Nephron progenitor cell (in vitro differentiated cells): ENCODE results near the gene SV2A.
A peak's percentile ranks its signal among the peaks of the same experiment; 100 is the strongest.
"Not testable (repeated sequence)": the region's sequence is repeated elsewhere in the genome, so short reads cannot be mapped to it uniquely, and the experiment has no call there.

ENCODE experiments used
- DNase-seq: peaks from one replicate; pipeline ENCODE4 v3.0.0; 2021
- H3K27ac Mint-ChIP-seq: 2 replicates; pipeline ENCODE4 v1.8.0; 2021; ENCODE audit warnings: mild to moderate bottlenecking, moderate library complexity, mixed read lengths
- H3K27me3 Mint-ChIP-seq: 2 replicates; pipeline ENCODE4 v1.8.0; 2021; ENCODE audit warnings: mild to moderate bottlenecking, low read depth, mixed read lengths; ENCODE audit not compliant: poor library complexity
- H3K36me3 Mint-ChIP-seq: 2 replicates; pipeline ENCODE4 v1.8.0; 2021; ENCODE audit warnings: low read depth, mixed read lengths
- H3K4me1 Mint-ChIP-seq: 2 replicates; pipeline ENCODE4 v1.8.0; 2021; ENCODE audit warnings: mixed read lengths
- H3K4me3 Mint-ChIP-seq: 2 replicates; pipeline ENCODE4 v1.8.0; 2021; ENCODE audit warnings: mild to moderate bottlenecking, moderate library complexity, mixed read lengths
- H3K9me3 Mint-ChIP-seq: 2 replicates; pipeline ENCODE4 v1.8.0; 2021; ENCODE audit warnings: mild to moderate bottlenecking, moderate library complexity, mixed read lengths
- TF ChIP-seq, protein P1 (sequence below): fragments of 200-600 bp; sonication (generic); IDR thresholded peaks from 2 replicates; pipeline ENCODE4 v1.5.0; 2021; ENCODE audit warnings: antibody characterized with exemption

SV2A gene

DNA sequence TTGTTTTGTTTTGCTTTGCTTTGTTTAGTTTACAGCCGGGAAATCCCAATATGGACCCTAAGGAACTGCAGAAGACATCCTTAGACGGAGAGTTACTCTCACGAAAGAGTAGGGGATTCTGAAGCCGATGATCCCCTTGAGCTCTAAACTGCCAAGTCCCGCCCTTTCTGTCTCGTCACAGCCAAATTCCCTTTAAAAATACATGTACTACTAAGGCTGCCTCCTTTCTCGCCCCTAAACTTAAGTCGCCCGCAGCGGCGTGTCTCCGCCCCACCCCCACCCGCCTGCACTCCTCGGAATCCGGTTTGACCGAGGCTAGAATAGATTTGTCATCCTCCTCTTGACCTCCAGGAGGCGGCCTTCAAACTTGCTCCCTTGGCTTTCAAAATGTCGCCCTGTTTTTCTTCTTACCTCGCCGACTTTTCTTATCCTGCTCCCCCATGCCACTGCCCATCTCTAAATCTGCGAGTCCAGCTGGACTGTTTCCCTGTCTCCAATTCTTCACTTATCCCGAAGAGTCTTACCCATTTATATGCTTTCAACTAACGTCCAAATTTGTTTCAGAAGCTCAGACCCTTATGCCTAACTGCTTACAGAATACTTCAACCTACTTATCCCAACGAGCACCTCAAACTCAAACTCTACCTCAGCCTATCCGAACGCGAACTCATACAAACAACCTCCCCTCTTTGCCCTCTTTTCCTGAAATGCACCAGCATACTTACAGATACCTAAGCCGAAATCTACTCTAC lies 29.2 kb downstream of the SV2A start:
- DNase-seq, result peak; percentile 81
- Mint-ChIP-seq H3K36me3 (no peaks in the 10 kb centered on the region), H3K9me3 (no peaks in the 10 kb centered on the region), H3K4me1 (peaks cover 5% of the 10 kb centered on the region), H3K4me3 (no peak overlapping the region), H3K27ac (no peak overlapping the region), H3K27me3 (peaks cover 4% of the 10 kb centered on the region)
- TF ChIP-seq, protein P1, sequence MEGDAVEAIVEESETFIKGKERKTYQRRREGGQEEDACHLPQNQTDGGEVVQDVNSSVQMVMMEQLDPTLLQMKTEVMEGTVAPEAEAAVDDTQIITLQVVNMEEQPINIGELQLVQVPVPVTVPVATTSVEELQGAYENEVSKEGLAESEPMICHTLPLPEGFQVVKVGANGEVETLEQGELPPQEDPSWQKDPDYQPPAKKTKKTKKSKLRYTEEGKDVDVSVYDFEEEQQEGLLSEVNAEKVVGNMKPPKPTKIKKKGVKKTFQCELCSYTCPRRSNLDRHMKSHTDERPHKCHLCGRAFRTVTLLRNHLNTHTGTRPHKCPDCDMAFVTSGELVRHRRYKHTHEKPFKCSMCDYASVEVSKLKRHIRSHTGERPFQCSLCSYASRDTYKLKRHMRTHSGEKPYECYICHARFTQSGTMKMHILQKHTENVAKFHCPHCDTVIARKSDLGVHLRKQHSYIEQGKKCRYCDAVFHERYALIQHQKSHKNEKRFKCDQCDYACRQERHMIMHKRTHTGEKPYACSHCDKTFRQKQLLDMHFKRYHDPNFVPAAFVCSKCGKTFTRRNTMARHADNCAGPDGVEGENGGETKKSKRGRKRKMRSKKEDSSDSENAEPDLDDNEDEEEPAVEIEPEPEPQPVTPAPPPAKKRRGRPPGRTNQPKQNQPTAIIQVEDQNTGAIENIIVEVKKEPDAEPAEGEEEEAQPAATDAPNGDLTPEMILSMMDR, result peak; percentile 58

DNA sequence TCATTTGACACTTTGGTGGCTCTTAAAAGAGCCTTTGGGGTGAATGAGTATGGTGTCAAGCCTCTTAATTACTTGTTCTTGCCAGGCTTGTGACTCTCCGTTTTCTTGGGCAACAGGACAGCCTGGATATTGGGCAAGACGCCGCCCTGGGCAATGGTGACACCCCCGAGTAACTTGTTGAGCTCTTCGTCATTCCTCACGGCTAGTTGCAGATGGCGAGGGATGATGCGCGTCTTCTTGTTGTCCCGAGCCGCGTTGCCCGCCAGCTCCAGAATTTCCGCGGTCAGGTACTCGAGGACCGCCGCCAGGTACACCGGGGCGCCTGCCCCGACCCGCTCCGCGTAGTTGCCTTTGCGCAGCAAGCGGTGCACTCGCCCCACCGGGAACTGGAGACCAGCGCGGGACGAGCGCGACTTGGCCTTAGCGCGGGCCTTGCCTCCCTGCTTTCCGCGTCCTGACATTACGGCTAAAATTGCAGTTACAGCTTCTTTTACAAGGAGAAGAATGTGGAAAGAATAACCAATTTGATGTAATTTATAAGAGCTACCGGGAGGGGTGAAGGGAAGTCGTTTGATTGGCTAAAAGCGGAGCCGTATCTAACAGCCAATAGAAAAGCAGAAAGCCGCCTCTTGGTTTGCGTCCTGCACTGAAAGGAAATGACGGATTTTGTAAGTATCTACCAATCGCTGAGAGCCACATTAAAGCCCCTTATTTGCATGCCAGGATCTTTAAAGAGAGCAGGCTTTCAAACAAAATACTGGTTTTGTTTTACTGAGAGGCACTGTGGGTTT lies 30.0 kb downstream of the SV2A start:
- Mint-ChIP-seq H3K36me3 (no peaks in the 10 kb centered on the region), H3K9me3 (no peaks in the 10 kb centered on the region), H3K27me3 (peaks cover 4% of the 10 kb centered on the region), H3K27ac (no peak overlapping the region), H3K4me1 (peaks cover 5% of the 10 kb centered on the region), H3K4me3 (no peak overlapping the region)
- peak; percentile 66 for DNase-seq
- TF ChIP-seq, protein P1, result no peak

DNA sequence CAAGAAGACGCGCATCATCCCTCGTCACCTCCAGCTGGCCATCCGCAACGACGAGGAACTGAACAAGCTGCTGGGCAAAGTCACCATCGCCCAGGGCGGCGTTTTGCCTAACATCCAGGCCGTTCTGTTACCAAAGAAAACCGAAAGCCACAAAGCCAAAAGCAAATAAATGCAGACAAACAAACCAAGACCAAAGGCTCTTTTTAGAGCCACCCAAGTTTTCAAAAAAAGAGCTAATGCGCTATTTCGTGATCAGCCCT lies 30.5 kb downstream of the SV2A start:
- H3K36me3 Mint-ChIP-seq, H3K27me3 Mint-ChIP-seq, H3K4me3 Mint-ChIP-seq, H3K4me1 Mint-ChIP-seq, H3K9me3 Mint-ChIP-seq, DNase-seq, H3K27ac Mint-ChIP-seq: not testable (repeated sequence)

GRCh38 chr1:149886396-149887195 lies 31.0 kb downstream of the SV2A start:
- peak; percentile 72 for DNase-seq
- Mint-ChIP-seq H3K36me3 (no peaks in the 10 kb centered on the region), H3K27me3 (peaks cover 4% of the 10 kb centered on the region), H3K9me3 (no peaks in the 10 kb centered on the region), H3K4me3 (no peak overlapping the region), H3K27ac (no peak overlapping the region), H3K4me1 (peaks cover 5% of the 10 kb centered on the region)
- TF ChIP-seq, protein P1, result no peak

GRCh38 chr1:149886121-149886395 lies 31.6 kb downstream of the SV2A start:
- not testable (repeated sequence) for H3K27me3 Mint-ChIP-seq, DNase-seq, H3K27ac Mint-ChIP-seq, H3K36me3 Mint-ChIP-seq, H3K4me1 Mint-ChIP-seq, H3K4me3 Mint-ChIP-seq, H3K9me3 Mint-ChIP-seq

DNA sequence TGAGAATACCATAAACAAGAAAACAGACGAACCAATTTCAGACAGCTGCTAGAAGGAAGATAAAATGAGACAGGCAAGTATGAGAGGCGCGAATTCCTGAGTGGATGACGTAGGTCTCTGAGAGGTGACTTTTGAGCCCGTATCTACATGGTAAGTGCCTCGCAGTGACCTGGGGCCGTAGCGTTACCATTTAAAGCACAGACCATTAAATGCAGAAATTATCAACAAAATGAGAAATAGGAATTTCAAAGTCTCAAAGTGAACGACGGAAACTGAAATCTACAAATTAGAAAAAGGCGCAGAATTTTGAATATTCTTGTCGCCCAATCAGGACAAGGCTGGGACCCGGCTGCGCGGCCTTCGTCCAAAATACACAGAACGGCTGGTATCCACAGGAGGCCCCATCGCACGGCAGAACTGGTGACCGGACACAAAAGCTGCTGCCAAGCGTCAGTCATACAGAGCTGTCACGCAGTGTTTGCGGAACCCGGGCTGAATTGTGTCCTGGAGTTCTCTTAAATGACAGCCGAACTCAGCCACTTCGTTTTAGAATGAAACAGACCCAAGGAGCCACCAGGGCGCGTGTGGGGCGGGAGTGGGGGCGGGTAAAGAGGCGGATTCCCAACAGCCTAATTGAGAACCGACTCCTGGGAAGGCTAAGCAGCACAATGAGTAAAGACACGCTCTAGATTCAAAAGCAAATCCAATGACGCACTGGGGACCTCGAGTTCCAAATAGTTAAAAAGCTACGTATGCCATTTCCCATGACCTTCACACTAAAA lies 32.1 kb downstream of the SV2A start:
- DNase-seq, result peak; percentile 63
- TF ChIP-seq, protein P1, result no peak
- Mint-ChIP-seq H3K36me3 (no peaks in the 10 kb centered on the region), H3K27ac (no peak overlapping the region), H3K27me3 (peaks cover 4% of the 10 kb centered on the region), H3K4me3 (no peak overlapping the region), H3K9me3 (no peaks in the 10 kb centered on the region), H3K4me1 (peaks cover 5% of the 10 kb centered on the region)
